HG03103 (cell line): ENCODE results near the gene COL8A2.

Source experiments
- ATAC-seq: cut with Tn5 transposase; IDR thresholded peaks from one replicate; pipeline ENCODE4 v1.9.1; 2021; ENCODE audit warnings: low read depth; ENCODE audit not compliant: unreplicated experiment

COL8A2 gene

DNA sequence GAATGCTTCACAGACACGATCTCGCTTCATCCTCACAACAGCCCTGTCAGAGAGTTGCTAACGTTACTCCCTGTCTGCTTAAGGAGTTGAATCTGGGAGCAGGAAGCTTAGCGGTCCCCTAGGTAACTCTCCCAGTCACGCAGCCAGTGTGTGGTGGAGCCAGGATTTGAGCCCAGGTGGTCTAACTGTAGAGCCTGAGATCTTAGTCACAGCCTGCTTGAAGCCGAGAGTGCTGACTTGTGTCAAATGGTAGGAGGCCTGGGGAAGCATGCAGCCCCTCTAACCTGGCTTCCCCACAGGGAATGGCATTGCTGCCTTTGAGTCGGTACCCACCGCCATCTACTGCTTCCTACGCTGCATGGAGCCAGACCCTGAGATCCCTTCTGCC is 32.2 kb downstream of the COL8A2 start:
- ATAC-seq, result no peak

DNA sequence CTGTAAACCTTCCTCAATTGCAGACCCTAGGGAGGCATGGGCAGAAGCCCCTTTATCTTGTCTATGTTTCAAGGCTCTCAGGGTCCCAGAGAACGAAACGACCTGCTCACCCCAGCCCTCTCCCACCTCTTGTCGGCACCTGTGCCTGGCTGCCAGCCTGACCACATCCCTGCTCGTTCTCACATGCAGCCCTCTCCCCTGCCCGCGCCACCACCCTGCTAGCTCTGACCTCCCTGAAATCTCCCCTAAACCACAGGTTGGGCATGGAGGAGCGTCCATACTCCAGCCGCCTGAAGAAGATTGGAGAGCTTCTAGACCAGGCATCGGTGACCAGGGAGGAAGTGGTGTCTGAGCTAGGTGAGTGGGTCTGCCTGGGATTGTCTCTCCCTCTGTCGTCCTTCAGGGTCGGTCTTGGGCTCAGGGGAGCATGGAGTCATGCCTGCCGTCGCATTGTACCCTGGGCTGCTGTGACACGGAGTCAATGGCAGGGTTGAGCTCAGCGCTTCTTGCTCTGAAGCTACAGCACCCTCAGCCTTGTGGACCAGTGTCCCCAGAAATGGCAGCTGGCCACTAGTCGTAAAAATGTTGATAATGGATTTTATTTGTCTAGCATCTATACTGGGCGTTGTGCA is 32.7 kb downstream of the COL8A2 start:
- no peak for ATAC-seq

DNA sequence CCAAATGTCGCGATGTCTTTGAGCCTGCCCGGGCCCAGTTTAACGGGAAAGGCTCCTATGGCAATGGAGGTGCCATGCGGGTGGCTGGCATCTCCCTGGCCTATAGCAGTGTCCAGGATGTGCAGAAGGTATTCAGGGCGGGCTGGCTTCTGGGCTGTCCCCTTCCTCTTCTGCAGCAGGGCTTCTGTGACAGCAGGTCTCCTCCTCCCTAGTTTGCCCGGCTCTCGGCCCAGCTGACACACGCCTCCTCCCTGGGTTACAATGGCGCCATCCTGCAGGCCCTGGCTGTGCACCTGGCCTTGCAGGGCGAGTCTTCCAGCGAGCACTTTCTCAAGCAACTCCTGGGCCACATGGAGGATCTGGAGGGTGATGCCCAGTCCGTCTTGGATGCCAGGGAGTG is 33.3 kb downstream of the COL8A2 start:
- no peak for ATAC-seq

DNA sequence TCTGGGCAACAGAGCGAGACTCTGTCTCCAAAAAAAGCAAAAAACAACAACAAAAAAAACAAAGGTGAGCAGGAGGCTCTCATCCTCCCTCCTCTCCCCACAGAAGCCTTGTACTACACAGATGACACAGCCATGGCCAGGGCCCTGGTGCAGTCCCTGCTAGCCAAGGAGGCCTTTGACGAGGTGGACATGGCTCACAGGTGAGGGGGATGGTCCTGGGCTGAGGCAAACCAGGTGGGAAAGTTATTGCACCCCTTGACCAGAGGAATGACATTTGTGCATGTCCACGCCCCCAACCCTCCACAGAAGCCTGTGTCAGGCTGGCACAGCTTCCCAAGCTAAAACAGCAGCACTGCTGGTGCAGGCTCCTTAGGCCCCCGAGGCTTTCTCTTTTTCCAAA is 33.9 kb downstream of the COL8A2 start:
- no peak for ATAC-seq

DNA sequence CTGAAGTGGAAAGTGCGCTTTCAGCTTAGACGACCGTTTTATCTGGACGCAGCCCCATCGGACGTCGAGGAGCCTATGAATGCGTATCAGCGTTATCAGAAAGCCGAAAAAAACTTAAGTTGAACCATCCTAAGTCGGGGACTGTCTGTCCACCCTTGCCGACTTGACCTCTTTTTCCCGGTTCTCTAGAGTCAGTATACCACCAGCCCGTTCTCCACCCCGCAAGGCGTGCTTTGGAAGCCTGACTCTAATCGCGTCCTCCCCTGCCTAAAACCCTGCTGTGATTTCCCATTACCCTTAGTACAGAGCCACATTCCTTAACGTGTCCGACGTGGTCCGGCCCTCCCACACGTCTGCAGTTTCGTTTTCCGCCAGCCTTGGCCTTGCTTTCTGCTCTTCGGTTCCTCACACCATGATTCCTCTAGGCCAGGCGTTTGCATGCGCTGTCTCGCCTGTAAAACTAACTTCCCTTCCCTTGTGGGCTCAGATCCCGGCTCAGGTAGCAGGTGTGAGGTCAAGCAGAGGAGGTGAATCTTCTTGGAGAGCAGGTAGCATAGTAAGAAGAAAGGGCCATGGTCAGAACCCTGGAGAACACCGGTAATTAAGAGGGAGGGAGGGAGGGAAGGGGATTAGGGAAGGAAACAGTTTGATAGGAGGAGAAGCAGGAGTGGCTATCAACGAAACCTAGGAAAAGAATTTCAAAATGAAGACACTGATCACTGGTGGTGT is 35.5 kb downstream of the COL8A2 start:
- ATAC-seq, result no peak

DNA sequence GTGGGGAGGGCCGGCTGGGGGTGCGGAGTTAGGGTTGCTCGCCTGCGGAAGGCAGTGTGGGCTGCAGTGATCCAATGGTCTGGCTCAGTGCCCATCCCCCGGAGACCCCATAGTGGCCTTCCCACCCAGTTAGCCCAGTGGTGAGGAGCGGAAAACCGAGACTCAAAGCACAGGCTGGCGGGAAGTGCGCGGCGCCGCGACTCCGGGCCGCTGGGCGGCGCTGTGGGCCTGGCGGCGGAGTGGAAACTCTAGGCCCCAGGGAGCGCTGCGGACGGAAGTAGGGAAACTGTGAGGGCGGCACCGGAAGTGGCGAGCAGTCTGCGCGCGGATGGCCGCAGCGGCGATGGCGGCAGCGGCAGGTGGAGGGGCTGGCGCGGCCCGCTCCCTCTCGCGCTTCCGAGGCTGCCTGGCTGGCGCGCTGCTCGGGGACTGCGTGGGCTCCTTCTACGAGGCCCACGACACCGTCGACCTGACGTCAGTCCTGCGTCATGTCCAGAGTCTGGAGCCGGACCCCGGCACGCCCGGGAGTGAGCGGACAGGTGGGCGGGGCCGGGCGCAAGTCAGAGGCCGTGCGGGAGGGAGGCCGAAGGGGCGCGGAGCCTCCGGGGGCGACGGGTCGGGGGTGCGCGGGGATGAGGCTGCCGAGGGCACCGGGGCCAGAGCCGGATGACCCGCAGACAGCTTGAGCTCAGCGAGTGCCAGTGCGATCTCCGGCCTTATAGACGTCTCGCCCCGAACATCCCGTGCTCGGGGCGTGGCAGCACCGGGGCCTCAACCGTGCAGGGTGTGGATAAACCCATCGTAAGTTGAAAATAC is 36.2 kb downstream of the COL8A2 start, which contains the start of gene ADPRS:
Gene ADPRS, plus strand, starts transcription at position 316 of the 816 bp plus-strand sequence. Its CDS starts 13 bp downstream, at position 329.
- ATAC-seq, result peak; percentile 80

DNA sequence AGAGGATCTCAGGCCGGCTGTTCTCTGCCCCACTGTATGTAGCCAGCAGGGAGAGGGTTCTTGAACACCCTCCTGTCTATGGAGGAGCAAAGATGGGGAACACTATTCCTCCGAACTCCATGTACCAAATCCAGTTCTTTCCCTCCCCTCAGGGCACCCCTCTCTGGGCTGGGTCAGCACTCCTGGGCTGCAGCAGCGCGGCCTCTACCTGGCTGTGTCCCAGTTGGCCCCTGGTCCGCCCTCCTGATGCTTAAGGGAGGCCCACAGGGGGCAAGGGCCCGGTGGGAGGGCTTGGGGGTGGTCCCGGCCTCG is 36.8 kb downstream of the COL8A2 start:
- ATAC-seq, result peak; percentile 19

DNA sequence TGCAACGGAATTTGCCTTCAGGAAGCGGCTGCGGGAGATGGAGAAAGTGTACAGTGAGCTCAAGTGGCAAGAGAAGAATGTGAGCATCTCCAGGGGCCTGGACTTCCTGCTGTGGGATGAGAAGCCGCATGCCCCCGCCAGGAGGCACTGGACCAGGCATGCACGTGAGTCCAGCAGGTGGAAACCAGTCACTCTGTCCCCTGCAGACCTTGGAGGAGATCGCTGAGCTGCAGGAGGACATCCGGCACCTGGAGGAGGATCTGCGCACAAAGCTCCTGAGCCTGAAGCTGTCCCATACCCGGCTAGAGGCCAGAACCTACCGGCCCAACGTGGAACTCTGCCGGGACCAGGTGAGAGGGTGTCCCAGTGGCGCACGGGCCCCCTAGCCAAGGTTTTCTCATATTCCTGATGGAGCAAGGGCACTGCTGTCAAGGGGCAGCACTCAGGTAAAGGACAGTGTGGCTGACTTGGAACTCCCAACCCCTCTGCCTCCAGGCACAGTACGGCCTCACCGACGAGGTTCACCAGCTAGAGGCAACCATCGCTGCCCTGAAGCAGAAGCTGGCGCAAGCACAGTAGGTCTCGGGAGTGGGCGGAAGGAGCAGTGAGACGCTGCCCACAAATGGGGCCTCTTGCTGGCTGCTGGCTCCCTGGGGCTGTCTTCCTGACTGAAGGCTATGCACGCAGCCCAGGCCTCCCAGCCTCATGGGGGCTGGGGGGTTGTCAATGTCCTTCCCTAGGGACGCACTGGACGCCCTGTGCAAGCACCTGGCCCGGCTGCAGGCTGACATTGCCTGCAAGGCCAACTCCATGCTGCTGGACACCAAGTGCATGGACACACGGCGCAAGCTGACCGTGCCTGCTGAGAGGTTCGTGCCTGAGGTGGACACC is 37.5 kb downstream of the COL8A2 start:
- ATAC-seq, result no peak

DNA sequence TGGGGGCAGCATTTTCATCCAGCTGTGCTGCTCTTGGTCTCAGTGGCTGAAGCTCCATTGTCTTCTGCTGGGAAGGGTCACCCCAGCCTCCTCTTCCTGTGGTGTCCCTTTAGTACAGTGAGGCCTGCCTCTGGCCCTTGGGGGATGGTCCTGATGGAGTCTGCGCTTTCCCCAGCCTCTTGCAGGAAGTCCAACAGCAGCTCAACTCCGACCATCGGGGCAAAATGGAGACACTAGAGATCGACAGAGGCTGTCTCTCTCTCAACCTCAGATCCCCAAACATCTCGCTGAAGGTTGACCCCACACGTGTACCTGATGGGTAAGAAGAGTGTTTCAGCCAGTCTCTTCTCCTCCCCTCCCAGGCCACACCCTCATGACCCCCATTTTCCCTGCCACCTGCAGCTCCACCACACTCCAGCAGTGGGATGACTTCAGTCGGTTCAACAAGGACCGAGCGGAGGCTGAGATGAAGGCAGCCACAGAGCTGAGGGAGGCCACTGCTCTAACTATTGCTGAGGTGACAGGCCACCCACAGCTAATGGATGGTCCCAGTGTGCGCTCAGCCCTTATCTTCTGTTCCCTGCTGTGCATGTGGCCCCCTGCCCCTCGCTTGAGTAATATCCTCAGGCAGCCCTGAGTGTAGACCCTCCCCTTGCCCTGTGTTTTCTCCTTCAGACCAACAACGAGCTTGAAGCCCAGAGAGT is 38.3 kb downstream of the COL8A2 start:
- ATAC-seq, result no peak

DNA sequence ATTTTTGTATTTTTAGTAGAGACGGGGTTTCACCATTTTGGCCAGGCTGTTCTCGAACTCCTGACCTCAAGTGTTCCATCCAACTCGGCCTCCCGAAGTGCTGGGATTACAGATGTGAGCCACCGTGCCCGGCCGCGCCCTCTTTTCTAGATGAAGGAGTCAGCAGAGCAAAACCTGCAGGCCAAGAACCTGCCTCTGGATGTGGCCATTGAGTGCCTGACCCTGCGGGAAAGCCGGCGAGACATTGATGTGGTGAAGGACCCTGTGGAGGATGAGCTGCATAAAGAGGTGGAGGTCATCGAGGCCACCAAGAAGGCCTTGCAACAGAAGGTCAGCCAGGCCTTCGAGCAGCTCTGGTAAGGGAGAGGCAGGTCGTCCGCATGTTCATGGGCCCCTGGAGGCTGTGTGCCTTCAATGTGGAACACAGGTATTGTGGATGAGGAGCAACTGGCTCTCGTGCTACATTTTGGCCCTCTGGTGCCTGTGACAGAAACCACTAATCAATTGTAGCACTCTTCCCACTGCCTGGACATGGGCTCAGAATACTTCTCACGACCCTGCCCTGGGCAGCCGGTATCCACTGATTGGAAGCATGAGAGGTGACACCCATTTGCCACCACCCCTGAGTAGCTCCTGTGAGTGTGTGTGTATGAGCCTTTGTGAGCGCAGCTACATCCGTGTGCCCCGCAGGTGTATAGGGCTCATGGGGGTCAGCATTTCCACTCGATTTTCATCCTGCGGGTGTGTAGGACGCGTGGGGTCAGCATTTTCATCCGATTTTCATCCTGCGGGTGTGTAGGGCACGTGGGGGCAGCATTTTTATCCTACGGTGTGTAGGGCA is 39.1 kb downstream of the COL8A2 start:
- no peak for ATAC-seq

DNA sequence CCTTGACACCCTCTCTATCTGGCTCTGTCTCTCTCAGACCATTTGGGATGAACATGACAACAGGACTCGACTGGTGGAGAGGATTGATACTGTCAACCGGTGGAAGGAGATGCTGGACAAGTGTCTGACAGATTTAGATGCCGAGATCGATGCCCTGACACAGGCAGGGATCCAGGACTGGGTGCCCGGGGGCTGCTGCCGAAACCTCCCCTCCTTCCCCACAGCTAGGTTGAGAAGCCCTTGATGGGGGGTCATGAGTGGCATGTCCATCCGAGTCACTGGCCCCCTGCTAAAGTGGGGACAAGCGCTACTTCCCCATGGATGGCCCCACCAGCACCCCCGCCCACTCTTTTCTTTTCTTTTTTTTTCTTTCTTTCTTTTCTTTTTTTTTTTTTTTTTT is 39.9 kb downstream of the COL8A2 start:
- ATAC-seq, result no peak

DNA sequence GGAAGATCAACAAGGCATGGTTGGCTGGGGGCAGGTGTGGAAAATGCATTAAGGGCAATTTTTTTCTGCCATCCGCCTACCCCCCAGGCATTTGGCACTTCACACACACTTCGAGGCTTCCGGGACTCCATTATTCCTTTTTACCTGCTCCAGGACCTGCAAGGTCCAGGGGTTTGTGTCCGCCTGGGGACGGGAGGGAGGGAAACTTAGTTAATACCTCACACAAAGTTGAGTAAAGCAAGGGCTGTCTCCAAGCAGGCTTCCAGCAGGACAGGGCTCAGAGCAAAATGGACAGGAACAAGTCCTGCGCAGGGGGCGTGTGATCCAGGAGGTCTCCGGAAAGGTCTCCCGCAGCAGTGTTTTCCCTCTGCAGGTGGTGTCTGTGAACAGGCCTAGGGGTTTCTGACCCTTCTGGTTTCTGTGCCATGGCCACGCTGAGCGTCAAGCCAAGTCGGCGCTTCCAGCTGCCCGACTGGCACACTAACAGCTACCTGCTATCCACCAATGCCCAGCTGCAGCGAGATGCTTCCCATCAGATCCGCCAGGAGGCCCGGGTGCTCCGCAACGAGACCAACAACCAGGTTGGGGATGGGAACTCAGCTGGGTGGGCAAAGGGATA is 40.4 kb downstream of the COL8A2 start:
- ATAC-seq, result no peak

DNA sequence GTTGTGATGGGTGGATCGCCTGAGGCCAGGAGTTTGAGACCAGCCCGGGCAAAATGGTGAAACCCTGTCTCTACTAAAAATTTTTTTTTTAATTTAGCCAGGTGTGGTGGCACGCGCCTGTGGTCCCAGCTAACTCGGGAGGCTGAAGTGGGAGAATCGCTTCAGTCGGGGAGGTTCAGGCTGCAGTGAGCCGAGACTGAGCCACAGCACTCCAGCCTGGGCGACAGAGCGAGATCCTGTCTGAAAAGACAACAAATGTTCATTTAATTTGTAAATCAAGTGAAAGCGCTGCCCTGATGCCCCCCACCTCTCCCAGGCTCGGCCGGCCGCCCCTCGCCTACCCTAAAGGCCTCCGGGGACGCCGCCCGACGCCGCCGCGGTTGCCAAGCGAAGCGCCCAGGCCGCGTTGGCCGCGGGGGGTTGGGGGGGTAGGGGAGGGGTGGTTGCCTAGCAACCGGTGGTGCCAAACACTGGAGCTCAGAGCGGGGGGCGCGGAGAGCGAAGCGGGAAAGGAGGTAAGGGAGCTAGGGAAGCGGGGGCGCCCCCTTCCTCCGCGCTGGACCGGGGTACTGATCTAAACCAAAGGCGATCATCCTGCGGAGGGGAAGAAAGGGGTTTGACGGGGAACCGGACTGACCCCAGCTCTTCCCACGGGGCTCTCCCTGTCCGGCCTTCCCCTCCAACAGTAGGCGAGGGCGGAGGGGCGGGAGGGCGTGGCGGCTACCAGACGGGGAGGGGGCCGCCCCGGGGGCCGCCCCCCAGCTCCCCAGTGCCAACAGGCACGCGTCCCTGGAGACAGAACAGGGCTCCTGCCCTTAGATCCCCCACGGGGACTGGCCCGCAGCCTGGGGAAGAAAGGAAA is 41.2 kb downstream of the COL8A2 start, which contains the start of gene TEKT2:
Gene TEKT2, plus strand, starts transcription at position 460 of the 862 bp plus-strand sequence. CDS start 828 bp downstream, outside the sequence.
- no peak for ATAC-seq

DNA sequence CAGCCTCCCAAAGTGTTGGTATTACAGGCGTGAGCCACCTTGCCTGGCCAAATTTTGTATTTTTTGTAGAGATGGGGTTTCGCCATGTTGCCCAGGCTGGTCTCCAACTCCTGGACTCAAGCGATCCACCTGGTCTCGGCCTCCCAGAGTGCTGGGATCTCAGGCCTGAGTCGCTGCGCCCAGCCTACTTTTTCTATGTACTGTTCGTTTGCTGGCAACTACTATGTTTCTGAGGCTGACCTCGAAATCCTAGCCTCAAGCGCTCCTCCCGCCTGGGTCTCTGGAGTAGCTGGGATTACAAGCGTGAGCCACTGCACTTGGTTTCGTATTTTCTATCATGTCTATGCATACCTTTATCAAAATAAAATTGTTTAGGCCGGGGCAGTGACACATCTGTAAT is 41.8 kb downstream of the COL8A2 start:
- no peak for ATAC-seq

DNA sequence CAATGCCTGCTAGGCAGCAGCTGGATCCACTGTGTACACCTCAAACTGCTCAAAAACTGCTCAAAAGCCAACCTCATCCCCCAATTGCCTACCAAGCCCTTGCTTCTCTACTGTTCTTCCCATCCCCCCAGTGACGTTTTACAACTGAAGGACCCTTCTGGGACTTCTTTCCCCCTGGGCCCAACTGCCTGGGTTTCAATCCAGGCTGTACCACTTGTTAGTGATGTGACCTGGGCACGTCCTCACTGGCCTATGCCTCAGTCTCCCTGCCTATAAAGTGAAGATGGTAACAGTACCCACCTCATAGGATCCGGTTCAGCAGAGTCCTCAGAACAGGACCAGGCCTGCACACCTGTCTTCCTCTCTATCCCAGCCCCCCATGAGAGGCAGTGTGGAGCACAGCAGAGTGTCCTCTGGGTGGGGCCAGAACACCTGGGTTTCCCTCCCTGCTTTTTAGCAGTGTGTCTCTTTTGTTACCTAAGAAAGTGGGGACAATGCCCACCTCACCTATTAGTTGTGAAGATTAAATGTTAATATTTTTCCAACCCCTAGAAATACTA is 43.0 kb downstream of the COL8A2 start:
- ATAC-seq, result no peak

DNA sequence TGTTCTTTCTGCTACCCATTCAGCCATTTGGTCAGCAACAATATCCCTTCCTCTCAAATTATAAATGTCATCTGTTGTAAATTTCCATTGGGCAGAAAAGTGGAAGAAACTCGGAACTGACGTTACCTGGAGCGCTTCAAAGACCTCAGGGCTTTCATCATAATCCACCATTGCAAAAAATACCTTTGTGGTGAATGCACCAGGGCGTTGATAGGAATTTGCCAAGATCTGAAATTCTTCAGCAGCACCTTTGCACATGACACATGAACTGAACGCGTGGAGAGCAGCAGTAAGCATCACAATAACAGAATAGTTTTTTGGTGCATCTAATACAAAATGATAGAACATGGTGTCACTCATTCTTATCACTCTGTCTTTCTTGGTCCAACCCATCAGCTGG is 44.2 kb downstream of the COL8A2 start:
- no peak for ATAC-seq

DNA sequence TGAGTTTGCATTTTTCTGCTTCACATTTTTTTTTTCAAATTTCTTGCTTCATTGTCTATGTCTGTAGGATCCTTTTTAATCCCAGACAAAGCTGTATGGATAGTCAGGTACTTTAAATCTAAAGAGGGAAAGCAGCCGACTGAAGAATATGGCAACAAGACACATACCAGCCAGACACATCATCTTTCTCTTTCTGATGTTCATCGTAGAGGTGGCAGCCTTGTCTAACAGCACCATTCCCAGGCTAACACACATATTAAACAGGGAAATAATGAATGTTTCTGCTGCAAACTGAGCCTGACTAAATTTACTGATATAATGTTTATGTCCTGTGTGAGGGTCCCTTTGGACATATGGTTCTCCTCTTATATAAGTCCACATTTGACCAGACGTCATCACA is 44.8 kb downstream of the COL8A2 start:
- ATAC-seq, result no peak
